IMR-90 (cell line): ENCODE measurements around the gene FAM162B. TPM values are rescaled to one million over a fixed set of nuclear protein-coding genes. Genes with fewer than 3 reads are reported as not detected.

ENCODE experiments used
- ATAC-seq: fragments of 200-7000 bp; cut with Tn5 transposase; 2 replicates; pipeline ENCODE4 v1.9.1; 2020; ENCODE audit warnings: low read depth, mild to moderate bottlenecking, moderate library complexity
- BruUV-seq: library from RNA; stranded (reverse); fragments of 400-500 nt; replicated peaks from 2 replicates; lab custom pipeline; 2021; lab: Mats Ljungman, UMichigan
- CTCF ChIA-PET: fragments of 300-600 bp; formaldehyde crosslinking; extraction: SDS; loops from one replicate; lab custom pipeline; 2021; ENCODE audit warnings: antibody characterized with exemption; lab: Yijun Ruan, JAX
- POLR2A ChIA-PET: fragments of 300-600 bp; sonication (Branson Sonifier 250); formaldehyde crosslinking; loops from one replicate; lab custom pipeline; 2022; ENCODE audit warnings: antibody characterized with exemption; ENCODE audit not compliant: unreplicated experiment; lab: Charles Lee
- DNase-seq: peaks from one replicate; pipeline ENCODE4 v3.0.0; 2013
- H2AFZ ChIP-seq: replicated peaks from 2 replicates; pipeline ENCODE3; 2013; ENCODE audit warnings: low read length, mild to moderate bottlenecking; ENCODE audit not compliant: poor library complexity
- H2AK5ac ChIP-seq: 2 replicates; pipeline ENCODE4 v1.6.1; 2013; ENCODE audit warnings: low read depth, low read length, inconsistent platforms
- H2AK9ac ChIP-seq: replicated peaks from 2 replicates; pipeline ENCODE3; 2013; ENCODE audit warnings: mild to moderate bottlenecking, low read depth, low read length, moderate library complexity; ENCODE audit not compliant: poor library complexity
- H2BK120ac ChIP-seq: 2 replicates; pipeline ENCODE4 v1.6.1; 2013; ENCODE audit warnings: low read depth, low read length, inconsistent platforms
- H2BK15ac ChIP-seq: 3 replicates; pipeline ENCODE4 v1.6.1; 2013; ENCODE audit warnings: low read depth, low read length, inconsistent platforms
- H2BK20ac ChIP-seq: 2 replicates; pipeline ENCODE4 v1.6.1; 2013; ENCODE audit warnings: low read depth, mild to moderate bottlenecking, inconsistent platforms, low read length, moderate library complexity
- H2BK5ac ChIP-seq: 2 replicates; pipeline ENCODE4 v1.6.1; 2013; ENCODE audit warnings: mild to moderate bottlenecking, low read depth, low read length, inconsistent platforms; ENCODE audit not compliant: poor library complexity, severe bottlenecking
- H3K14ac ChIP-seq: replicated peaks from 2 replicates; pipeline ENCODE4 v1.6.1; 2013; ENCODE audit warnings: low read depth, low read length, inconsistent platforms
- H3K18ac ChIP-seq: 2 replicates; pipeline ENCODE4 v1.6.1; 2013; ENCODE audit warnings: low read depth, low read length, control low read depth
- H3K23ac ChIP-seq: 2 replicates; pipeline ENCODE4 v1.6.1; 2013; ENCODE audit warnings: low read depth, low read length, inconsistent platforms
- H3K27ac ChIP-seq: 2 replicates; pipeline ENCODE4 v1.5.1; 2013; ENCODE audit warnings: mild to moderate bottlenecking, control low read depth, low read length; ENCODE audit not compliant: insufficient read depth
- H3K27me3 ChIP-seq: 2 replicates; pipeline ENCODE4 v1.6.1; 2013; ENCODE audit warnings: low read length; ENCODE audit not compliant: control insufficient read depth, insufficient read depth
- H3K36me3 ChIP-seq: 2 replicates; pipeline ENCODE4 v1.6.1; 2013; ENCODE audit warnings: low read length, mixed read lengths; ENCODE audit not compliant: control insufficient read depth, insufficient read depth
- H3K4ac ChIP-seq: 2 replicates; pipeline ENCODE4 v1.6.1; 2013; ENCODE audit warnings: low read depth, low read length, inconsistent platforms
- H3K4me1 ChIP-seq: 2 replicates; pipeline ENCODE4 v1.6.1; 2013; ENCODE audit warnings: low read length, mixed read lengths; ENCODE audit not compliant: control insufficient read depth, insufficient read depth
- H3K4me2 ChIP-seq: 2 replicates; pipeline ENCODE4 v1.6.1; 2013; ENCODE audit warnings: low read depth, mild to moderate bottlenecking, control low read depth, low read length, moderate library complexity
- H3K4me3 ChIP-seq: 2 replicates; pipeline ENCODE4 v1.5.1; 2013; ENCODE audit warnings: low read depth, mild to moderate bottlenecking, control low read depth, low read length, moderate library complexity; ENCODE audit not compliant: insufficient read depth
- H3K56ac ChIP-seq: 2 replicates; pipeline ENCODE4 v1.6.1; 2013; ENCODE audit warnings: low read length, inconsistent platforms; ENCODE audit not compliant: insufficient read depth; ENCODE audit errors: extremely low read depth
- H3K79me1 ChIP-seq, 2 experiments: 2 replicates each; pipeline ENCODE4 v1.6.1; 2013; ENCODE audit warnings: low read length in 2 of 2, inconsistent platforms in 1 of 2, low read depth in 1 of 2
- H3K9ac ChIP-seq: 2 replicates; pipeline ENCODE4 v1.6.1; 2013; ENCODE audit warnings: low read depth, low read length, control low read depth
- H3K9me1 ChIP-seq: 2 replicates; pipeline ENCODE4 v1.6.1; 2013; ENCODE audit warnings: low read length, inconsistent platforms; ENCODE audit not compliant: insufficient read depth
- H3K9me3 ChIP-seq: 2 replicates; pipeline ENCODE4 v1.6.1; 2013; ENCODE audit warnings: low read length; ENCODE audit not compliant: control insufficient read depth, insufficient read depth
- H4K20me1 ChIP-seq: 2 replicates; pipeline ENCODE4 v1.6.1; 2013; ENCODE audit warnings: low read length, inconsistent platforms; ENCODE audit not compliant: insufficient read depth
- H4K5ac ChIP-seq: 2 replicates; pipeline ENCODE4 v1.6.1; 2013; ENCODE audit warnings: mild to moderate bottlenecking, low read depth, low read length, control low read depth
- H4K8ac ChIP-seq, 2 experiments: 2 replicates each; pipeline ENCODE4 v1.6.1; 2013; ENCODE audit warnings: low read depth in 2 of 2, low read length in 2 of 2, control low read depth in 1 of 2, inconsistent platforms in 1 of 2
- H4K91ac ChIP-seq: 2 replicates; pipeline ENCODE4 v1.6.1; 2013; ENCODE audit warnings: low read depth, low read length, inconsistent platforms; ENCODE audit not compliant: insufficient read depth
- BHLHE40 ChIP-seq: fragments of 150-350 bp; IDR thresholded peaks from 2 replicates; pipeline ENCODE4 v1.6.1; 2016; ENCODE audit warnings: mild to moderate bottlenecking, low read depth, low read length
- CEBPB ChIP-seq: IDR thresholded peaks from 2 replicates; pipeline ENCODE4 v1.6.1; 2012; ENCODE audit warnings: low read depth, low read length, improper control_type of control experiment
- CHD1 ChIP-seq: IDR thresholded peaks from 2 replicates; pipeline ENCODE4 v1.6.1; 2012; ENCODE audit warnings: low read depth, low read length, improper control_type of control experiment
- CTCF ChIP-seq: conservative IDR thresholded peaks from 2 replicates; pipeline ENCODE4 v1.5.1; 2012; ENCODE audit warnings: mild to moderate bottlenecking, low read depth, low read length, improper control_type of control experiment
- ELK1 ChIP-seq: fragments of 150-350 bp; IDR thresholded peaks from 2 replicates; pipeline ENCODE4 v1.6.1; 2016; ENCODE audit warnings: low read depth, mild to moderate bottlenecking, low read length, moderate library complexity, borderline replicate concordance
- FOS ChIP-seq: fragments of 150-350 bp; IDR thresholded peaks from 2 replicates; pipeline ENCODE4 v1.6.1; 2016; ENCODE audit warnings: low read depth, low read length
- MAFK ChIP-seq: IDR thresholded peaks from 2 replicates; pipeline ENCODE4 v1.6.1; 2012; ENCODE audit warnings: low read depth, low read length, improper control_type of control experiment
- MAZ ChIP-seq: IDR thresholded peaks from 2 replicates; pipeline ENCODE4 v1.6.1; 2012; ENCODE audit warnings: low read depth, mild to moderate bottlenecking, low read length, improper control_type of control experiment, moderate library complexity, borderline replicate concordance
- MXI1 ChIP-seq: IDR thresholded peaks from 2 replicates; pipeline ENCODE4 v1.6.1; 2012; ENCODE audit warnings: low read depth, mild to moderate bottlenecking, low read length, moderate library complexity, borderline replicate concordance
- NFE2L2 ChIP-seq: fragments of 150-350 bp; IDR thresholded peaks from 2 replicates; pipeline ENCODE4 v1.6.1; 2016; ENCODE audit warnings: low read depth, mild to moderate bottlenecking, low read length
- POLR2A ChIP-seq: IDR thresholded peaks from 2 replicates; pipeline ENCODE4 v1.6.1; 2012; ENCODE audit warnings: mild to moderate bottlenecking, low read depth, low read length
- RAD21 ChIP-seq: IDR thresholded peaks from 2 replicates; pipeline ENCODE4 v1.6.1; 2012; ENCODE audit warnings: low read length, improper control_type of control experiment
- RCOR1 ChIP-seq: IDR thresholded peaks from 2 replicates; pipeline ENCODE4 v1.6.1; 2012; ENCODE audit warnings: mild to moderate bottlenecking, low read length, improper control_type of control experiment; ENCODE audit not compliant: insufficient replicate concordance
- RFX5 ChIP-seq: IDR thresholded peaks from 2 replicates; pipeline ENCODE4 v1.8.0; 2012; ENCODE audit warnings: low read depth, mild to moderate bottlenecking, low read length, moderate library complexity
- SMC3 ChIP-seq: fragments of 150-350 bp; IDR thresholded peaks from 2 replicates; pipeline ENCODE4 v1.6.1; 2016; ENCODE audit warnings: low read depth, mild to moderate bottlenecking, antibody characterized with exemption, low read length, moderate library complexity
- WGBS, 2 experiments: methylation state at CpG; one replicate each; pipeline versions ENCODE4 v1.1.5 to v1.1.7; 2013; ENCODE audit warnings: missing lambda C conversion rate in 2 of 2; ENCODE audit not compliant: insufficient read length in 1 of 2; ENCODE audit errors: extremely low coverage in 2 of 2; 5-methylcytosine and 5-hydroxymethylcytosine counted together
- dilution Hi-C: fragments of 300-500 bp; cut with HindIII; formaldehyde crosslinking; loops from one replicate; pipeline ENCODE4 v1.14.3; 2018; ENCODE audit warnings: low sequenced_read_pairs; ENCODE audit not compliant: unreplicated experiment
- in situ Hi-C: fragments of 300-500 bp; cut with MboI; formaldehyde crosslinking; loops from 3 replicates; pipeline ENCODE4 v1.14.3; 2019; ENCODE audit warnings: low sequenced_read_pairs, inconsistent platforms, mixed read lengths
- intact Hi-C: fragments of 100-400 bp; cut with micrococcal nuclease; formaldehyde crosslinking; loops from 2 replicates; pipeline ENCODE4 v1.10.0; 2022
- polyA plus RNA-seq, 3 experiments: library from polyadenylated mRNA; depleted of rRNA; stranded (reverse); fragments of >200 nt; gene quantifications; 2 replicates each; pipeline ENCODE4 v1.2.3, GENCODE V29; 2012; ENCODE audit warnings: low replicate concordance in 1 of 3
- total RNA-seq: library from RNA; depleted of rRNA; stranded (reverse); fragments of >200 nt; gene quantifications from 2 replicates; pipeline ENCODE4 v1.2.3, GENCODE V29; 2012
- TF ChIP-seq, protein P1 (sequence below): fragments of 150-350 bp; IDR thresholded peaks from 2 replicates; pipeline ENCODE4 v1.6.1; 2017; ENCODE audit warnings: mild to moderate bottlenecking, antibody characterized with exemption, low read length, low read depth

The FAM162B gene
- total and polyA plus RNA-seq, 2 of the 4 experiments (the other 2 are of a cell fraction) = 2.9 to 3.2 TPM

GRCh38 chr6:116793224-116793623 is 27.7 kb upstream of the FAM162B start:
- Histone ChIP-seq H3K9me1 (no peaks in the 10 kb centered on the region), H4K91ac (no peak overlapping the region), H2AK9ac (no peak overlapping the region), H2BK20ac (no peak overlapping the region), H2BK120ac (no peak overlapping the region), H4K5ac (no peak overlapping the region), H3K9me3 (no peaks in the 10 kb centered on the region), H3K79me1 (no peaks in the 10 kb centered on the region), H2AFZ (no peak overlapping the region), H4K8ac (no peak overlapping the region), H3K27me3 (no peaks in the 10 kb centered on the region), H3K56ac (no peak overlapping the region), H3K9ac (no peak overlapping the region), H3K4ac (no peak overlapping the region), H3K14ac (no peak overlapping the region), H2AK5ac (no peak overlapping the region), H3K4me1 (no peaks in the 10 kb centered on the region), H2BK15ac (no peak overlapping the region), H3K36me3 (no peaks in the 10 kb centered on the region), H3K4me3 (no peak overlapping the region), H3K18ac (no peak overlapping the region), H3K27ac (no peak overlapping the region), H2BK5ac (no peak overlapping the region), H3K4me2 (no peak overlapping the region), H4K20me1 (no peaks in the 10 kb centered on the region), H3K23ac (no peak overlapping the region)
- no CpG with 5 or more reads among the region's 3 CpGs for WGBS, 2 experiments
- ATAC-seq = no peak
- dilution Hi-C loops = no loop called here
- BruUV-seq = no TSS peak
- TF ChIP-seq RCOR1 (no peak), SMC3 (no peak), POLR2A (no peak), CEBPB (no peak), MAFK (no peak), CTCF (no peak), RAD21 (no peak), NFE2L2 (no peak), MAZ (no peak), FOS (no peak), CHD1 (no peak), ELK1 (no peak), MXI1 (no peak), BHLHE40 (no peak), RFX5 (no peak)
- TF ChIP-seq, protein P1, sequence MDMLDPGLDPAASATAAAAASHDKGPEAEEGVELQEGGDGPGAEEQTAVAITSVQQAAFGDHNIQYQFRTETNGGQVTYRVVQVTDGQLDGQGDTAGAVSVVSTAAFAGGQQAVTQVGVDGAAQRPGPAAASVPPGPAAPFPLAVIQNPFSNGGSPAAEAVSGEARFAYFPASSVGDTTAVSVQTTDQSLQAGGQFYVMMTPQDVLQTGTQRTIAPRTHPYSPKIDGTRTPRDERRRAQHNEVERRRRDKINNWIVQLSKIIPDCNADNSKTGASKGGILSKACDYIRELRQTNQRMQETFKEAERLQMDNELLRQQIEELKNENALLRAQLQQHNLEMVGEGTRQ = no peak
- in situ Hi-C loops = no loop called here
- DNase-seq = no peak
- POLR2A ChIA-PET = no interaction called here
- intact Hi-C loops = no loop called here
- CTCF ChIA-PET = no interaction called here
